SK-N-SH treated with all-trans-retinoic acid at 6 μM for 48 hours (cell line): ENCODE results near the gene HIVEP2.
A peak's percentile ranks its signal among the peaks of the same experiment; 100 is the strongest.

Source experiments
- ATAC-seq: fragments of 200-7000 bp; cut with Tn5 transposase; 3 replicates; pipeline ENCODE4 v1.9.1; 2020; ENCODE audit warnings: mild to moderate bottlenecking, moderate library complexity
- ARNTL ChIP-seq: fragments of 450-650 bp; formaldehyde crosslinking; IDR thresholded peaks from 2 replicates; pipeline ENCODE4 v1.5.0; 2020; ENCODE audit warnings: low read depth, mild to moderate bottlenecking, moderate library complexity, borderline replicate concordance
- CSDC2 ChIP-seq: fragments of 250-450 bp; sonication (Bioruptor Pico); IDR thresholded peaks from 2 replicates; pipeline ENCODE4 v1.5.0; 2020; ENCODE audit warnings: mild to moderate bottlenecking, moderate library complexity
- ESRRG ChIP-seq: fragments of 250-450 bp; sonication (Bioruptor Pico); IDR thresholded peaks from 2 replicates; pipeline ENCODE4 v1.6.1; 2021; ENCODE audit warnings: mild to moderate bottlenecking
- GLIS3 ChIP-seq: fragments of 250-450 bp; sonication (Bioruptor Pico); IDR thresholded peaks from 2 replicates; pipeline ENCODE4 v1.5.0; 2020; ENCODE audit warnings: mild to moderate bottlenecking, moderate library complexity
- ISL1 ChIP-seq: fragments of 250-450 bp; sonication (Bioruptor Pico); IDR thresholded peaks from 2 replicates; pipeline ENCODE4 v2.1.2; 2022; ENCODE audit warnings: mild to moderate bottlenecking, moderate library complexity
- POU6F1 ChIP-seq: fragments of 250-450 bp; sonication (Bioruptor Pico); IDR thresholded peaks from 2 replicates; pipeline ENCODE4 v1.8.0; 2021; ENCODE audit warnings: low read depth, mild to moderate bottlenecking, moderate library complexity, borderline replicate concordance
- PPARA ChIP-seq: fragments of 250-450 bp; sonication (Bioruptor Pico); IDR thresholded peaks from 2 replicates; pipeline ENCODE4 v1.5.0; 2020; ENCODE audit warnings: mild to moderate bottlenecking, borderline replicate concordance
- RARB ChIP-seq: fragments of 250-450 bp; sonication (Bioruptor Pico); IDR thresholded peaks from 2 replicates; pipeline ENCODE4 v1.8.0; 2021; ENCODE audit warnings: mild to moderate bottlenecking, moderate library complexity
- SNAI2 ChIP-seq: fragments of 250-450 bp; sonication (Bioruptor Pico); IDR thresholded peaks from 2 replicates; pipeline ENCODE4 v1.5.0; 2020; ENCODE audit warnings: mild to moderate bottlenecking, moderate library complexity
- TCF4 ChIP-seq: fragments of 250-450 bp; sonication (Bioruptor Pico); IDR thresholded peaks from 2 replicates; pipeline ENCODE4 v1.8.0; 2021; ENCODE audit warnings: mild to moderate bottlenecking, moderate library complexity, borderline replicate concordance
- TOX ChIP-seq: fragments of 250-450 bp; sonication (Bioruptor Pico); IDR thresholded peaks from 2 replicates; pipeline ENCODE4 v1.8.0; 2021; ENCODE audit warnings: mild to moderate bottlenecking, moderate library complexity, borderline replicate concordance
- TSHZ2 ChIP-seq: fragments of 250-450 bp; sonication (Bioruptor Pico); IDR thresholded peaks from 2 replicates; pipeline ENCODE4 v1.5.0; 2020; ENCODE audit warnings: mild to moderate bottlenecking, moderate library complexity
- ZC3H10 ChIP-seq: fragments of 250-450 bp; sonication (Bioruptor Pico); IDR thresholded peaks from 2 replicates; pipeline ENCODE4 v1.5.1; 2021; ENCODE audit warnings: mild to moderate bottlenecking, moderate library complexity
- ZFP3 ChIP-seq: fragments of 250-450 bp; sonication (Bioruptor Pico); IDR thresholded peaks from 2 replicates; pipeline ENCODE4 v1.5.0; 2020; ENCODE audit warnings: mild to moderate bottlenecking, moderate library complexity
- ZFP30 ChIP-seq: fragments of 450-650 bp; formaldehyde crosslinking; IDR thresholded peaks from 2 replicates; pipeline ENCODE4 v1.5.0; 2022; ENCODE audit warnings: mild to moderate bottlenecking, moderate library complexity
- ZNF565 ChIP-seq: fragments of 450-650 bp; formaldehyde crosslinking; conservative IDR thresholded peaks from 2 replicates; pipeline ENCODE4 v1.5.0; 2020; ENCODE audit warnings: low read depth, mild to moderate bottlenecking, moderate library complexity
- ZNF70 ChIP-seq: fragments of 450-650 bp; formaldehyde crosslinking; IDR thresholded peaks from 2 replicates; pipeline ENCODE4 v1.5.0; 2020; ENCODE audit warnings: mild to moderate bottlenecking, moderate library complexity
- ZNF8 ChIP-seq: fragments of 450-650 bp; formaldehyde crosslinking; IDR thresholded peaks from 2 replicates; pipeline ENCODE4 v1.5.0; 2020; ENCODE audit warnings: mild to moderate bottlenecking, moderate library complexity
- TF ChIP-seq, protein P1 (sequence below): fragments of 250-450 bp; sonication (Bioruptor Pico); IDR thresholded peaks from 2 replicates; pipeline ENCODE4 v1.8.0; 2020; ENCODE audit warnings: mild to moderate bottlenecking, moderate library complexity, borderline replicate concordance
- TF ChIP-seq, protein P2 (sequence below): fragments of 250-450 bp; sonication (Bioruptor Pico); IDR thresholded peaks from 2 replicates; pipeline ENCODE4 v1.5.1; 2021; ENCODE audit warnings: mild to moderate bottlenecking, moderate library complexity

Gene HIVEP2

DNA sequence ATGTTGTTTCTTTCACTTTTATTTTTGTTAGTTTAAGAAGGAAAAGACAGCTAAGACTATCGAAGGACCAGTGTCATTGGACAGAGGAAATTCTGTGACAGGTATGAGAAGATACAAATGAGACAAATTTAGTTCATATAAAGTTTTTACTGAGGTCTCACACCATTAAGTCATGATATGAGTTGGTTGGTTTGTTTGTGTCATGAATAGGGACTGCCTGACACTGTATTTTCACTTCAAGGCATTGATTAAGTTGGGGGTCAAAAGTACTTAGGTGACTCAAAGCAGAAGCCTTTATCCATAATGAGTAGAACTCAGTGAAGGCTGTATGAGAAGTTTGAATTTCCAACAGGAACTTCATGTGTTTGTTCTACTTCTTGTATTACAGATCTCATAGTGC is 21.3 kb upstream of the HIVEP2 start:
- ATAC-seq, result no peak
- TF ChIP-seq ZFP3 (CRISPR knock-in tag) (no peak), ZC3H10 (CRISPR knock-in tag) (no peak), ZFP30 (no peak), PPARA (CRISPR knock-in tag) (no peak), ARNTL (no peak), CSDC2 (no peak), TOX (CRISPR knock-in tag) (no peak), ZNF8 (CRISPR knock-in tag) (no peak), ISL1 (no peak), ZNF565 (CRISPR knock-in tag) (no peak), TSHZ2 (CRISPR knock-in tag) (no peak), ESRRG (CRISPR knock-in tag) (no peak), POU6F1 (no peak), SNAI2 (no peak), ZNF70 (CRISPR knock-in tag) (no peak)
- TF ChIP-seq, protein P1, sequence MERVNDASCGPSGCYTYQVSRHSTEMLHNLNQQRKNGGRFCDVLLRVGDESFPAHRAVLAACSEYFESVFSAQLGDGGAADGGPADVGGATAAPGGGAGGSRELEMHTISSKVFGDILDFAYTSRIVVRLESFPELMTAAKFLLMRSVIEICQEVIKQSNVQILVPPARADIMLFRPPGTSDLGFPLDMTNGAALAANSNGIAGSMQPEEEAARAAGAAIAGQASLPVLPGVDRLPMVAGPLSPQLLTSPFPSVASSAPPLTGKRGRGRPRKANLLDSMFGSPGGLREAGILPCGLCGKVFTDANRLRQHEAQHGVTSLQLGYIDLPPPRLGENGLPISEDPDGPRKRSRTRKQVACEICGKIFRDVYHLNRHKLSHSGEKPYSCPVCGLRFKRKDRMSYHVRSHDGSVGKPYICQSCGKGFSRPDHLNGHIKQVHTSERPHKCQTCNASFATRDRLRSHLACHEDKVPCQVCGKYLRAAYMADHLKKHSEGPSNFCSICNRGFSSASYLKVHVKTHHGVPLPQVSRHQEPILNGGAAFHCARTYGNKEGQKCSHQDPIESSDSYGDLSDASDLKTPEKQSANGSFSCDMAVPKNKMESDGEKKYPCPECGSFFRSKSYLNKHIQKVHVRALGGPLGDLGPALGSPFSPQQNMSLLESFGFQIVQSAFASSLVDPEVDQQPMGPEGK (CRISPR knock-in tag), result no peak

GRCh38 chr6:142965164-142965563 is 20.2 kb upstream of the HIVEP2 start:
- TF ChIP-seq ZC3H10 (CRISPR knock-in tag) (no peak), ZNF565 (CRISPR knock-in tag) (no peak), TSHZ2 (CRISPR knock-in tag) (no peak), GLIS3 (CRISPR knock-in tag) (no peak), PPARA (CRISPR knock-in tag) (no peak), ZFP3 (CRISPR knock-in tag) (no peak), ZNF70 (CRISPR knock-in tag) (no peak)
- TF ChIP-seq, protein P2, sequence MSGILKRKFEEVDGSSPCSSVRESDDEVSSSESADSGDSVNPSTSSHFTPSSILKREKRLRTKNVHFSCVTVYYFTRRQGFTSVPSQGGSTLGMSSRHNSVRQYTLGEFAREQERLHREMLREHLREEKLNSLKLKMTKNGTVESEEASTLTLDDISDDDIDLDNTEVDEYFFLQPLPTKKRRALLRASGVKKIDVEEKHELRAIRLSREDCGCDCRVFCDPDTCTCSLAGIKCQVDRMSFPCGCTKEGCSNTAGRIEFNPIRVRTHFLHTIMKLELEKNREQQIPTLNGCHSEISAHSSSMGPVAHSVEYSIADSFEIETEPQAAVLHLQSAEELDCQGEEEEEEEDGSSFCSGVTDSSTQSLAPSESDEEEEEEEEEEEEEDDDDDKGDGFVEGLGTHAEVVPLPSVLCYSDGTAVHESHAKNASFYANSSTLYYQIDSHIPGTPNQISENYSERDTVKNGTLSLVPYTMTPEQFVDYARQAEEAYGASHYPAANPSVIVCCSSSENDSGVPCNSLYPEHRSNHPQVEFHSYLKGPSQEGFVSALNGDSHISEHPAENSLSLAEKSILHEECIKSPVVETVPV, result no peak

GRCh38 chr6:142960098-142960497 is 15.1 kb upstream of the HIVEP2 start:
- no peak for TF ChIP-seq TCF4
- no peak for TF ChIP-seq CSDC2
- TF ChIP-seq RARB (CRISPR knock-in tag), result no peak
- no peak for TF ChIP-seq ARNTL
- TF ChIP-seq ZC3H10 (CRISPR knock-in tag), result 0 out of 2 replicates have a peak, but pooled peaks have one; percentile 41
- TF ChIP-seq ISL1, result 0 out of 2 replicates have a peak, but pooled peaks have one; percentile 43
- TF ChIP-seq ZFP30, result no peak
- ATAC-seq, result peak; percentile 79

More at GRCh38 chr6:142965164-142965563, 20.2 kb upstream of the HIVEP2 start:
- ATAC-seq, result no peak
